Ishikawa (cell line): Measurements from ENCODE around the gene TBC1D22A.

Experiments
- CEBPB ChIP-seq: IDR thresholded peaks from 2 replicates; pipeline ENCODE4 v1.6.1; 2012
- CREB1 ChIP-seq: IDR thresholded peaks from 2 replicates; pipeline ENCODE4 v1.6.1; 2012; ENCODE audit warnings: low read depth
- EGR1 ChIP-seq: IDR thresholded peaks from 2 replicates; pipeline ENCODE4 v1.6.1; 2012
- EP300 ChIP-seq: IDR thresholded peaks from 2 replicates; pipeline ENCODE4 v1.6.1; 2012; ENCODE audit warnings: borderline replicate concordance
- FOXM1 ChIP-seq: IDR thresholded peaks from 2 replicates; pipeline ENCODE4 v1.6.1; 2012; ENCODE audit warnings: low read depth, borderline replicate concordance
- MAX ChIP-seq: IDR thresholded peaks from 2 replicates; pipeline ENCODE4 v1.6.1; 2012
- NFIC ChIP-seq: IDR thresholded peaks from 2 replicates; pipeline ENCODE4 v1.6.1; 2012
- RAD21 ChIP-seq: IDR thresholded peaks from 2 replicates; pipeline ENCODE4 v1.6.1; 2012; ENCODE audit warnings: low read depth
- REST ChIP-seq: IDR thresholded peaks from 2 replicates; pipeline ENCODE4 v1.6.1; 2012; ENCODE audit warnings: low read depth, mild to moderate bottlenecking
- TAF1 ChIP-seq: IDR thresholded peaks from 2 replicates; pipeline ENCODE4 v1.6.1; 2012; ENCODE audit warnings: low read depth, mild to moderate bottlenecking
- TCF12 ChIP-seq: IDR thresholded peaks from 2 replicates; pipeline ENCODE4 v1.6.1; 2012; ENCODE audit warnings: low read depth
- TEAD4 ChIP-seq: IDR thresholded peaks from 2 replicates; pipeline ENCODE4 v1.6.1; 2012
- USF1 ChIP-seq: IDR thresholded peaks from 2 replicates; pipeline ENCODE4 v1.6.1; 2012
- YY1 ChIP-seq: IDR thresholded peaks from 2 replicates; pipeline ENCODE4 v1.6.1; 2012; ENCODE audit warnings: low read depth
- ZBTB7A ChIP-seq: IDR thresholded peaks from 2 replicates; pipeline ENCODE4 v1.6.1; 2012; ENCODE audit warnings: low read depth

Gene TBC1D22A

GRCh38 chr22:47010211-47010610 lies 247.8 kb downstream of the TBC1D22A start:
- no peak for TF ChIP-seq EGR1
- TF ChIP-seq FOXM1: no peak
- TF ChIP-seq USF1: no peak
- TF ChIP-seq MAX: no peak
- TF ChIP-seq RAD21: no peak
- no peak for TF ChIP-seq NFIC
- no peak for TF ChIP-seq EP300
- TF ChIP-seq TAF1: no peak
- no peak for TF ChIP-seq REST
- no peak for TF ChIP-seq TEAD4
- no peak for TF ChIP-seq CEBPB
- no peak for TF ChIP-seq TCF12
- no peak for TF ChIP-seq ZBTB7A
- no peak for TF ChIP-seq CREB1
- no peak for TF ChIP-seq YY1

- TF ChIP-seq NFIC: no peak
- TF ChIP-seq USF1: no peak
- no peak for TF ChIP-seq TEAD4
- TF ChIP-seq EGR1: no peak
- no peak for TF ChIP-seq FOXM1
- TF ChIP-seq TCF12: no peak
- no peak for TF ChIP-seq TAF1
- no peak for TF ChIP-seq MAX
- no peak for TF ChIP-seq CREB1
- TF ChIP-seq EP300: no peak
- no peak for TF ChIP-seq REST
- TF ChIP-seq YY1: no peak
- no peak for TF ChIP-seq CEBPB
- TF ChIP-seq ZBTB7A: no peak
- TF ChIP-seq RAD21: no peak
Measured at GRCh38 chr22:47011131-47011858, 248.8 kb downstream of the TBC1D22A start.

GRCh38 chr22:47011859-47012258 lies 249.4 kb downstream of the TBC1D22A start:
- TF ChIP-seq ZBTB7A (no peak), FOXM1 (no peak), RAD21 (no peak), CREB1 (no peak), REST (no peak), EP300 (no peak), EGR1 (no peak), TAF1 (no peak), TCF12 (no peak), MAX (no peak), USF1 (no peak), CEBPB (no peak), YY1 (no peak), TEAD4 (no peak), NFIC (no peak)
